RWPE2 (cell line): ENCODE results near the gene NET1.

Experiments used
- ATAC-seq: fragments of 200-7000 bp; cut with Tn5 transposase; 3 replicates; pipeline ENCODE4 v1.9.1; 2021; ENCODE audit warnings: low read depth
- DNase-seq: peaks from one replicate; pipeline ENCODE4 v3.0.0-alpha.2; 2020; ENCODE audit warnings: low spot score
- H3K27ac ChIP-seq: fragments of 450-650 bp; 2 replicates; pipeline ENCODE4 v1.5.1; 2017; ENCODE audit warnings: mild to moderate bottlenecking; ENCODE audit not compliant: poor library complexity, severe bottlenecking
- H3K27me3 ChIP-seq: fragments of 250-450 bp; sonication (Bioruptor Pico); 2 replicates; pipeline ENCODE4 v1.5.1; 2021; ENCODE audit warnings: mild to moderate bottlenecking, moderate library complexity; ENCODE audit not compliant: insufficient read depth, poor library complexity, severe bottlenecking
- H3K36me3 ChIP-seq: fragments of 250-450 bp; sonication (Bioruptor Pico); 2 replicates; pipeline ENCODE4 v1.5.1; 2020; ENCODE audit warnings: low read depth, mild to moderate bottlenecking, moderate library complexity
- H3K4me1 ChIP-seq: fragments of 250-450 bp; sonication (Bioruptor Pico); 2 replicates; pipeline ENCODE4 v1.5.1; 2021; ENCODE audit warnings: mild to moderate bottlenecking, moderate library complexity; ENCODE audit not compliant: insufficient read depth, poor library complexity, severe bottlenecking
- H3K4me3 ChIP-seq: fragments of 250-450 bp; sonication (Bioruptor Pico); 2 replicates; pipeline ENCODE4 v1.5.1; 2021; ENCODE audit warnings: mild to moderate bottlenecking, moderate library complexity; ENCODE audit not compliant: severe bottlenecking
- H3K9me3 ChIP-seq: fragments of 250-450 bp; sonication (Bioruptor Pico); 2 replicates; pipeline ENCODE4 v1.5.1; 2021; ENCODE audit warnings: mild to moderate bottlenecking, moderate library complexity; ENCODE audit not compliant: severe bottlenecking
- CTCF ChIP-seq: fragments of 450-650 bp; IDR thresholded peaks from one replicate; pipeline ENCODE4 v1.5.1; 2017; ENCODE audit warnings: mild to moderate bottlenecking, moderate library complexity; ENCODE audit not compliant: poor library complexity, severe bottlenecking

The NET1 gene

GRCh38 chr10:5504146-5505072 lies 92.1 kb downstream of the NET1 start:
- Histone ChIP-seq H3K27me3 (no peaks in the 10 kb centered on the region), H3K4me3 (no peak overlapping the region), H3K27ac (no peak overlapping the region), H3K36me3 (no peaks in the 10 kb centered on the region), H3K9me3 (no peaks in the 10 kb centered on the region), H3K4me1 (peaks cover 7% of the 10 kb centered on the region)
- no peak for TF ChIP-seq CTCF
- ATAC-seq: no peak
- DNase-seq: peak; percentile 26

GRCh38 chr10:5506246-5506645 lies 93.9 kb downstream of the NET1 start:
- no peak for ATAC-seq
- Histone ChIP-seq H3K4me3 (no peak overlapping the region), H3K27ac (no peak overlapping the region), H3K9me3 (no peaks in the 10 kb centered on the region), H3K4me1 (peaks cover 7% of the 10 kb centered on the region), H3K27me3 (no peaks in the 10 kb centered on the region), H3K36me3 (no peaks in the 10 kb centered on the region)
- no peak for TF ChIP-seq CTCF
- DNase-seq: no peak

- Histone ChIP-seq H3K4me3 (no peak overlapping the region), H3K36me3 (no peaks in the 10 kb centered on the region), H3K27ac (no peak overlapping the region), H3K4me1 (peaks cover 7% of the 10 kb centered on the region), H3K9me3 (no peaks in the 10 kb centered on the region), H3K27me3 (no peaks in the 10 kb centered on the region)
- ATAC-seq (no peak), DNase-seq (no peak)
- TF ChIP-seq CTCF: no peak
These were observed 94.6 kb downstream of the NET1 start for GRCh38 chr10:5506751-5507648.

- H3K27ac ChIP-seq: no peak overlapping the region
- no peak overlapping the region for H3K4me3 ChIP-seq
These were observed 95.3 kb downstream of the NET1 start for GRCh38 chr10:5507649-5508131.

More at GRCh38 chr10:5507649-5508131, 95.3 kb downstream of the NET1 start:
- no peak for TF ChIP-seq CTCF
- Histone ChIP-seq H3K4me1 (peaks cover 7% of the 10 kb centered on the region), H3K27me3 (no peaks in the 10 kb centered on the region), H3K36me3 (no peaks in the 10 kb centered on the region), H3K9me3 (no peaks in the 10 kb centered on the region)
- DNase-seq (peak; percentile 37), ATAC-seq (no peak)
